Psoas muscle (tissue), 8 donors: ENCODE measurements around the gene IFNLR1. TPM values are rescaled to one million over a fixed set of nuclear protein-coding genes. Genes with fewer than 3 reads are reported as not detected.
A peak's percentile ranks its signal among the peaks of the same experiment; 100 is the strongest.

Experiments used
- ATAC-seq, 4 donors: fragments of 200-7000 bp; cut with Tn5 transposase; one replicate each; pipeline ENCODE4 v1.9.1; 2020; ENCODE audit warnings: moderate library complexity in 3 of 4, mild to moderate bottlenecking in 2 of 4
- DNase-seq, 2 donors: peaks; one replicate each; pipeline ENCODE4 v3.0.0-alpha.2; 2020
- H3K27ac ChIP-seq: fragments of 200-600 bp; one replicate; pipeline ENCODE4 v1.8.0; 2022
- H3K27me3 ChIP-seq, 3 donors: fragments of 200-600 bp in 1 of 3; one replicate each; pipeline versions ENCODE4 v1.6.1 to v1.8.0; 2013 to 2022; ENCODE audit warnings: low read length in 2 of 3, mild to moderate bottlenecking in 2 of 3, moderate library complexity in 1 of 3; ENCODE audit not compliant: insufficient read depth in 3 of 3
- H3K36me3 ChIP-seq, 2 donors: fragments of 200-600 bp in 1 of 2; one replicate each; pipeline versions ENCODE4 v1.6.1 to v1.8.0; 2013 to 2022; ENCODE audit warnings: low read depth in 1 of 2, mild to moderate bottlenecking in 1 of 2, moderate library complexity in 1 of 2; ENCODE audit not compliant: insufficient read depth in 1 of 2
- H3K4me1 ChIP-seq: fragments of 200-600 bp; one replicate; pipeline ENCODE4 v1.8.0; 2022
- H3K4me3 ChIP-seq: fragments of 200-600 bp; one replicate; pipeline ENCODE4 v1.8.0; 2022; ENCODE audit warnings: mild to moderate bottlenecking
- H3K9me3 ChIP-seq: fragments of 200-600 bp; one replicate; pipeline ENCODE4 v1.8.0; 2022
- WGBS, 3 donors: extraction: QIAGEN DNeasy Blood & Tissue Kit; methylation state at CpG; one replicate each; pipeline versions ENCODE4 v1.1.6 to v1.1.7; 2013; 5-methylcytosine and 5-hydroxymethylcytosine counted together
- intact Hi-C, 2 donors: fragments of 100-400 bp; cut with DNase I; formaldehyde crosslinking; loops; one replicate each; pipeline versions ENCODE4 v1.11.0 to v1.14.2; 2022
- polyA plus RNA-seq, 3 donors: library from polyadenylated mRNA; stranded (reverse); fragments of 200-250 nt; gene quantifications; one replicate each; pipeline ENCODE4 v1.2.3, GENCODE V29; 2013
- total RNA-seq, 4 donors: library from RNA; stranded (reverse); fragmentation: NEBNext Ultra II Directional in 2 of 4; extraction: Animal tissue kit (Norgen Biotek cat#: 25700) in 2 of 4; gene quantifications; one replicate each; pipeline versions ENCODE4 v1.2.1 to v1.2.4, GENCODE V29; 2021 to 2023
- TF ChIP-seq, protein P1 (sequence below): fragments of 200-600 bp; IDR thresholded peaks from one replicate; pipeline ENCODE4 v1.8.0; 2022; ENCODE audit warnings: antibody characterized with exemption
- donor health status: healthy with polysubstance abuse.
- donor health status: DM: no; HTN: no; CAD: no; lungs with moderate emphysema.
- donor health status: Bipolar disorder and iron deficiency.
- donor health status: healthy.
- donor health status: DM: yes; HTN: yes; CAD: no.
- donor health status: DM: no; HTN: no; CAD: no.
- donor health status: DM: no; HTN: no; CAD: no.
- donor health status: DM: yes; HTN: yes; CAD: no.

Gene IFNLR1
- total and polyA plus RNA-seq, 7 donors: 0.05 to 3.9 (median 1.9) TPM

- no peaks in the 10 kb centered on the region for H3K9me3 ChIP-seq
- TF ChIP-seq, protein P1, sequence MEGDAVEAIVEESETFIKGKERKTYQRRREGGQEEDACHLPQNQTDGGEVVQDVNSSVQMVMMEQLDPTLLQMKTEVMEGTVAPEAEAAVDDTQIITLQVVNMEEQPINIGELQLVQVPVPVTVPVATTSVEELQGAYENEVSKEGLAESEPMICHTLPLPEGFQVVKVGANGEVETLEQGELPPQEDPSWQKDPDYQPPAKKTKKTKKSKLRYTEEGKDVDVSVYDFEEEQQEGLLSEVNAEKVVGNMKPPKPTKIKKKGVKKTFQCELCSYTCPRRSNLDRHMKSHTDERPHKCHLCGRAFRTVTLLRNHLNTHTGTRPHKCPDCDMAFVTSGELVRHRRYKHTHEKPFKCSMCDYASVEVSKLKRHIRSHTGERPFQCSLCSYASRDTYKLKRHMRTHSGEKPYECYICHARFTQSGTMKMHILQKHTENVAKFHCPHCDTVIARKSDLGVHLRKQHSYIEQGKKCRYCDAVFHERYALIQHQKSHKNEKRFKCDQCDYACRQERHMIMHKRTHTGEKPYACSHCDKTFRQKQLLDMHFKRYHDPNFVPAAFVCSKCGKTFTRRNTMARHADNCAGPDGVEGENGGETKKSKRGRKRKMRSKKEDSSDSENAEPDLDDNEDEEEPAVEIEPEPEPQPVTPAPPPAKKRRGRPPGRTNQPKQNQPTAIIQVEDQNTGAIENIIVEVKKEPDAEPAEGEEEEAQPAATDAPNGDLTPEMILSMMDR: no peak
- H3K36me3 ChIP-seq: no peaks in the 10 kb centered on the region
- H3K4me3 ChIP-seq: no peak overlapping the region
- peaks cover 11% of the 10 kb centered on the region for H3K4me1 ChIP-seq
- no peak overlapping the region for H3K27ac ChIP-seq
- WGBS, 3 donors: 95 to 97% (median 96%) methylated on average over 2 of the region's 2 CpGs
- DNase-seq (peak in 1 of 2 donors; percentile 1), ATAC-seq (no peak)
- peaks cover 0 to 1% (median 0%) of the 10 kb centered on the region in 3 donors for H3K27me3 ChIP-seq
- intact Hi-C loops: loop anchor here (10.0 kb wide), 1 partner anchor 162 kb away; the partner anchor contains the start of gene PNRC2 (in 2 of the 2)
Measured at GRCh38 chr1:24117132-24117531, 70.0 kb downstream of the IFNLR1 start.

GRCh38 chr1:24114753-24115152 lies 72.3 kb downstream of the IFNLR1 start:
- no peak overlapping the region for H3K27ac ChIP-seq
- ATAC-seq: no peak
- 88 to 96% (median 89%) methylated on average over 6 of the region's 6 CpGs for WGBS, 3 donors
- H3K36me3 ChIP-seq: no peaks in the 10 kb centered on the region
- H3K27me3 ChIP-seq: peaks cover 0 to 1% (median 0%) of the 10 kb centered on the region in 3 donors
- no peak overlapping the region for H3K4me3 ChIP-seq
- intact Hi-C loops: loop anchor here (5.0 to 10.0 kb wide), 2 partner anchors 42 to 160 kb away; partner anchors contain the start of gene PNRC2 (in 2 of the 2)
- TF ChIP-seq, protein P1: no peak
- no peaks in the 10 kb centered on the region for H3K9me3 ChIP-seq
- peaks cover 16% of the 10 kb centered on the region for H3K4me1 ChIP-seq
- peak in 1 of 2 donors; percentile 27 for DNase-seq

DNA sequence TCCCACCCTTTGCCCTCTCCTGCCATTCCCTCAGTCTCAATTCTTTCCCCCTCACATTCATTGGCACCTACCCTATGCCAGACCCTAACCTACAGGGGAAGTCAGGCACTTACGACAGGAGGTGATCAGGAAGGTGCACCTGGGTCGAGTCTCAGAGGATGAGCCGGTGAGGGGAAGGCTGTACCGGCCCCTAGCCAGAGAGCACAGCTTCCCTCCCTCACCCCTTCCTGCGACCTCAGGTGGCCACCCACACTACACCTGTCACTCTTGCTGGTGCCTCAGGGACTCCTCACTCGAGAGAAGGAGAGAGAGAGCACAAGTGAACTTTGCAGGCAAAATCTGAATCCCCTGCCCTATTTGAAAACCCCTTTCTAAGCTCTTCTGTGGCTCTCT lies 73.5 kb downstream of the IFNLR1 start:
- H3K27ac ChIP-seq: no peak overlapping the region
- TF ChIP-seq, protein P1: no peak
- peak in 1 of 2 donors; percentile 48 for DNase-seq
- no peaks in the 10 kb centered on the region for H3K9me3 ChIP-seq
- intact Hi-C loops: loop anchor here (5.0 to 10.0 kb wide), 2 partner anchors 41 to 159 kb away; partner anchors contain the start of gene PNRC2 (in 2 of the 2)
- 73 to 81% (median 77%) methylated on average over 6 of the region's 6 CpGs for WGBS, 3 donors
- H3K4me3 ChIP-seq: no peak overlapping the region
- peaks cover 27% of the 10 kb centered on the region for H3K4me1 ChIP-seq
- H3K36me3 ChIP-seq: peaks cover 0 to 1% of the 10 kb centered on the region in 2 donors
- H3K27me3 ChIP-seq: no peaks in the 10 kb centered on the region
- ATAC-seq: no peak

DNA sequence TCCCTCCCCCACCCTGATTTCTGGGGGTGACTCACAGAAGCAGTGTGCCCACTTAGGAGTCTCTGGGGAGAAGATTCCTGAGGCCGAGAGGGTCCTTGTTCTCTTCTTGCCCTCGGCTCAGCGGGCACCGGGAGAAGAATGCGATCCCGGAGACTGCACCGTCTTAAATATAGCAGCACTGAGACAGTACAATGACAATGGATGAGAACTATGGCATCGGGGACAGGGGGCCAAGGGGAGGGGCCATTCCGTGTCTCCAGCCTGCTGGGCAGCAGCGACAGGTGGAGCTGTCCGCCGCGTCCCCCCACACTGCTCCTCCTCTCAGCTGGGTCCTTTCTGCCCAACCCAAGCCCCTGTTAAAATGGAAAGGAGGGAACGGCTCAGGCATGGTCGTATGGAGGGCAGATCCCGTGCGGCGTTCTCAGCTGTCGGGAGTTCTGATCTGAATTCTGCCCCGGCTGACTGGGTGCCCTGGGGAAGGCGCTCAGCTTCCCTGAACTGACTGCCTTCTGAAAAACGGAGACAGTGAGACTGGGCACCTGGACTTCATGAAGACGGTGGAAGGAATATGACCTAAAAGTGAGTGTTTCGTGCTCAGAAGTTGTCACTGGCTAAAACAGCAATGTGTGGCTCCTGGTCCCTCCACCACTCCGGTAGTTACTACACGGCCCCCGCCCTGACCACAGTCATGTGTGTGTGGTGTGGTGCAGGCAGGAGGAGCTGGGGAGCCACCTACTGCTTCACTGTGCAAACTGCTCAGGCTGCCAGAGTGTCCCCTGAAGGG lies 74.9 kb downstream of the IFNLR1 start, which contains the start of gene MYOM3:
Gene MYOM3, minus strand, starts transcription at position 140 of the 784 bp plus-strand sequence. CDS start 3,499 bp downstream, outside the sequence.
- H3K9me3 ChIP-seq: no peaks in the 10 kb centered on the region
- DNase-seq: peak; percentile 81 to 91
- 7 to 12% (median 9%) methylated on average over 27 of the region's 27 CpGs for WGBS, 3 donors
- peak within 1 kb of the TSS; percentile 67 for H3K4me3 ChIP-seq
- peak within 1 kb of the TSS; percentile 91 for H3K27ac ChIP-seq
- H3K27me3 ChIP-seq: no peaks in the 10 kb centered on the region
- TF ChIP-seq, protein P1: peak; percentile 53
- H3K4me1 ChIP-seq: peaks cover 41% of the 10 kb centered on the region
- ATAC-seq: peak; percentile 71 to 81 (median 76)
- intact Hi-C loops: loop anchor here (1.0 to 10.0 kb wide), 3 partner anchors 40 to 157 kb away; partner anchors contain the start of gene PNRC2 (in 2 of the 2)
- H3K36me3 ChIP-seq: peaks cover 0 to 13% of the 10 kb centered on the region in 2 donors
